WI38 (cell line): Measurements from ENCODE around the gene ZNF423.

Experiments
- H3K4me3 ChIP-seq: 2 replicates; pipeline ENCODE4 v1.5.1; 2011; ENCODE audit warnings: low read depth, mild to moderate bottlenecking, control low read depth, low read length
- TF ChIP-seq, protein P1 (sequence below): IDR thresholded peaks from 2 replicates; pipeline ENCODE4 v1.5.1; 2012; ENCODE audit warnings: low read depth, mild to moderate bottlenecking, control low read depth, low read length

Gene ZNF423

DNA sequence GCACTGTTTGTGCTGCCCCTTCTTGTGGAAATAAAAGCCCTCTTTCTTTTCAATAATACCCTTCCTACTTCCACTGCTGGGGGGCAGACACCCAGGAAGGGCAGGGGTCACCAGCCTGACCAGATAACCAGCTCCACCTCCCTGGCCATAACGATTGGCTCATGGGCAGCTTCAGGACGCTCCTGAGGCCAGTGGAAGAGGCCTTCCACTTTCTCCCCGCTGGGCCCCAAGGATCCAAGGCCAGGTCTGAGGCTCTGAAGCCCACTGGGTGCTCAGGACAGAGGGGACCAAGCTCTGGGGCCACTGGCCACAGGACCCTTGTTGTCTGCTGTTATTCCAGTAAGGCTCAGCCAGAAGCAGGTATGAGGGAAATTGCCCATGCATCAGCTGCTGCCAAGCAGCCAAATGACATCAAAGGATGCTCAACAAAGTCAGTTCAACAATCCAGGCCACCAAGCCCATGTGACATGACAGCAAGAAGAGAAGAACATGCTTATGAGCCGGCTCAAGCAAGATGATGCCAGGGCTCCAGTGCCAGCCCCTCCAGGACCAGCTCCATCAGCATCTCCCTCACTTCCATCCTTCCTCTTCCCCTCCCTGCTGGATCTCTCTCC lies 238.8 kb downstream of the ZNF423 start:
- TF ChIP-seq, protein P1, sequence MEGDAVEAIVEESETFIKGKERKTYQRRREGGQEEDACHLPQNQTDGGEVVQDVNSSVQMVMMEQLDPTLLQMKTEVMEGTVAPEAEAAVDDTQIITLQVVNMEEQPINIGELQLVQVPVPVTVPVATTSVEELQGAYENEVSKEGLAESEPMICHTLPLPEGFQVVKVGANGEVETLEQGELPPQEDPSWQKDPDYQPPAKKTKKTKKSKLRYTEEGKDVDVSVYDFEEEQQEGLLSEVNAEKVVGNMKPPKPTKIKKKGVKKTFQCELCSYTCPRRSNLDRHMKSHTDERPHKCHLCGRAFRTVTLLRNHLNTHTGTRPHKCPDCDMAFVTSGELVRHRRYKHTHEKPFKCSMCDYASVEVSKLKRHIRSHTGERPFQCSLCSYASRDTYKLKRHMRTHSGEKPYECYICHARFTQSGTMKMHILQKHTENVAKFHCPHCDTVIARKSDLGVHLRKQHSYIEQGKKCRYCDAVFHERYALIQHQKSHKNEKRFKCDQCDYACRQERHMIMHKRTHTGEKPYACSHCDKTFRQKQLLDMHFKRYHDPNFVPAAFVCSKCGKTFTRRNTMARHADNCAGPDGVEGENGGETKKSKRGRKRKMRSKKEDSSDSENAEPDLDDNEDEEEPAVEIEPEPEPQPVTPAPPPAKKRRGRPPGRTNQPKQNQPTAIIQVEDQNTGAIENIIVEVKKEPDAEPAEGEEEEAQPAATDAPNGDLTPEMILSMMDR: no peak
- H3K4me3 ChIP-seq: no peak overlapping the region

DNA sequence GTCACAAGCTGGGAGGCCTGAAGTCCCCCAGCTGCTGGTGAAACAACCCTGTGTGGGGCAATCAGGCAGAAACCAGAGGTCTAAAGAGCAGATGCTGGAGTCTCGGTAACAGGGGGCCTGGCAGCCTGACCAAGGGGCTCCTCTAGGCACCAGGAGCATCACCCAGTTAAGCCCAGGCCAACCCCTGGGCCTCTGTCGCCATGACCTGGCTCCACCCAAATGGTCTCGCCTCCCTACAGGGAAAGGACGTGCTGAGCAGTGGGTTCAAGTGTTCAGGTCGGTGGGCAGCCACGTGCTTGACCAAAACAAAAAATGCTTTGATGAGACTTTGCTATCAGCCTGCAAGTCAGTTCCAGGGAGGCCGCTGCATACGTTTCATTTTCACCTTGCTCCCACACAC lies 240.3 kb downstream of the ZNF423 start:
- no peak overlapping the region for H3K4me3 ChIP-seq
- TF ChIP-seq, protein P1: no peak

DNA sequence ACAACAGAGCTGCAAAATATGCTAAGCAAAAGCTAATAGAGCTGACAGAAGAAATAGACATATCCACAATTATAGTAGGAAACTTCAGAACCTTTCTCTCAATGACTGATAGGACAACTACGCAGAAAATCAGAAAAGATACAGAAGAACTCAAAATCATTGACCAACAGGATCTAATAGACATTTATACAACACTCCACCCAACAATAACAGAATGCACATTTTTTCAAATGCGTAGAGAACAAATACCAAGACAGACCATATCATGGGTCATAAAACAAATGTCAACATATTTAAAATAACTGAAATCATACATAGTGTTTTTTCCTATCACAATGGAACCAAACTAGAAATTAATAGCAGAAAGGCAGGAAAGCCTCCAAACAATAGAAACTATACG lies 244.9 kb downstream of the ZNF423 start:
- TF ChIP-seq, protein P1: no peak
- H3K4me3 ChIP-seq: no peak overlapping the region

DNA sequence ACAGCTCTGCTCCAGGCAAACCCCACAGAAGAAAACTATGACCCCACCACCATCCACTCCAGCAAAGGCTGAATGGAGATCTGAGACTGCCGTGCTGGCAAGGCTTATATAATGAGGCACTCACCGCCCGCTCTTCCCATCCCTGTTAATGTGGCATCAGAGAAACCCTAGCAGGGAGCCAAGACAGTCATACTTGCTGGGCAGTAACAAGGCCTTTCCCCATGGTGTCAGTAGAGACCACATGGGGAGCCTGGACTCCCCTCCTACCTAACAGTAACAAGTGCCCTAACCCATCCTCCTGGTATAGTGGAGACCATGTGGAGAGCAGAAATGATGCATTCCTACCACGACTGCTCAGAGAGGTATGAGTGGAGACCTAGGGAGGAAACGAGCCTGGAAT lies 247.1 kb downstream of the ZNF423 start:
- no peak overlapping the region for H3K4me3 ChIP-seq
- TF ChIP-seq, protein P1: no peak

DNA sequence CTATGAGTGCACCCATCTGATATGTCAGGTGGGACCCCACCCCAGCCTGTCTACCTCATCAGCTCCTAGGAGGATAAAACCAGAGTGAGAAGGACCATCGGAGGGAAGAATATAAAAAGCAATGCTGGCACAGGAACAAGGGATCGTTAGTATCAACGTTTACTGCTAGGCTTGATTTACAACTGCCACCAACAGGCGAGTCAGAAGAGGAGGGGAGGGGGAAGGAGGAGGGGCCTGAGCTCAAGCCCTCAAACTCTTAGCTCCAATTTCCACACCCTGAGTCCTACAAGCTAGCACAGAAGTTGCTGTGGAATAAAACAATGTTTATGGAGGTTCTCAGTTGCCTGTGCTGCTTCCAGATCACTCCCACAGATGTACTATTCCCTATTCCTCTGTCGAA lies 247.8 kb downstream of the ZNF423 start:
- H3K4me3 ChIP-seq: no peak overlapping the region
- TF ChIP-seq, protein P1: no peak

DNA sequence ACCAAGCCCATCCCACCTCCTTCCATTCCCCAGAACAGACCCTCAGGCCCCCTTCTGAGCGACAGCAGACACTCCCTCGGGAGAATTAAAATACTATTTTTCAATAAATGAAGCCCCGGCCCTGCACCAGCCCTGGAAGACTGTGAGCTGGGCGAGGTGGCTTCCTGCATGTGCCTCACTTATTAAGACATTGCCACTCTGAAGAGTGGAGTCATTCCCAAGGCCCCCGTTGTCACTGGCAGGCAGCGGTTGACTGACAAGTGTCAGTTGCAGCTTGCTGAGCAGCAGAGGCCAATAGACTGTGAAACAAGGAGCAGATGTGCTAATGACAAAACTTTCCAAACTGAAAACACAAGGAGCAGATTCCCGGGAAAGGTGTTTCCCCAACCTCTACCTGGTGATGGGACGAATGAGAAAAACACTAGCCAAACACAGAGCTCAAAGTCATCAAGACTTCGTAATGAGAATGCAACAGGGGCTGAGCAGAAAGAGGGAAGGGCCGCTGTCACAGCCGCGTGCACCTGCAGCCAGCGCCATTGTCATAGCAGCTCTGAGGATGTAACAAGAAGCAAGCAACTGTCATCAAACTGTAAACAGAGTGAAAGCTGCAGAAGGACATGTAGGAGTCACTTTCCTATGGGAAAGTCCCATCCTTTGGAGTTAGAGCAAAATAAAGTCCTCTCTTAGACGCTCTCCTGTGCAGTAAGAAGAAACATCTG lies 250.2 kb downstream of the ZNF423 start:
- H3K4me3 ChIP-seq: no peak overlapping the region
- TF ChIP-seq, protein P1: no peak

DNA sequence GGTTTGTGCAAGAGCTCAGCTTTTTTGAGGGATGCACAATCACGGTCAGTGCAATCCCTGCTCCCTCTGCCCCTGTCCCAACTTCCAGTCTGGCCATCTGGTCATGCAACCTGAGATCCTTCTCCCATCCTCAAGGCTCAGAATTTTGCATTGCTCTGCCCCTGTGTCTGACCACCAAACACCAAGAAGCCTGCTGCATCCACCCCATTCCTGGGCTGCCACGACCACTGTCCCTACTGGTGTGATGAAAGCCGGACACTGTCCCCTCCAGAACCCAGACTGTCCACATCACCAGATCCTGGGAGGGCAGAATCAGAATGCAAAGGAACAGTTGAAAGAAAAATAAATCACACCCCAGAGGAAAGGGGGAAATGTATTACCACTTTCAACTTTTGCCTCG lies 251.3 kb downstream of the ZNF423 start:
- TF ChIP-seq, protein P1: no peak
- no peak overlapping the region for H3K4me3 ChIP-seq
